22Rv1 (cell line): ENCODE data around the gene COL6A3.

Source experiments
- ZFX ChIP-seq: fragments of 450-650 bp; IDR thresholded peaks from 2 replicates; pipeline ENCODE4 v1.6.1; 2017; ENCODE audit warnings: antibody characterized with exemption, borderline replicate concordance
- TF ChIP-seq, protein P1 (sequence below): fragments of 450-650 bp; IDR thresholded peaks from 2 replicates; pipeline ENCODE4 v1.5.1; 2017; ENCODE audit warnings: mild to moderate bottlenecking

DNA sequence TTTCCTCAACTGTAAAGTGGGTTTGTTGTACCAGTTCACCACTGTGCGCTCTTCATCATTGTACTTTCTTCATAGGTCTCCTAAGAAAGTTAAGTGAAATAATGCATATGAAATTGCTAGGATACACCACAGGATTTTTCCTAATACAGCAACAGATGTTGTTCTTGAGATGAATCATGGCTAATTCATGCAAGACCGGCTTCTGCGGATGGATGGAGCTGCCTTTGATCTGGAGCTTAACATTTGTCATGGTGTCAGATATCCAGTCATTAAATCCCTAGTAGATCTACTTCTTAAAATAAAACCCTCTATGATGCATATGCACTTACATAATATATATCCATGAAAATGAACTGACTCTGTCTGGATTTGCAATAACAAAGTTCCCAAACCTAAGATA is 114.1 kb downstream of the COL6A3 start:
- TF ChIP-seq, protein P1, sequence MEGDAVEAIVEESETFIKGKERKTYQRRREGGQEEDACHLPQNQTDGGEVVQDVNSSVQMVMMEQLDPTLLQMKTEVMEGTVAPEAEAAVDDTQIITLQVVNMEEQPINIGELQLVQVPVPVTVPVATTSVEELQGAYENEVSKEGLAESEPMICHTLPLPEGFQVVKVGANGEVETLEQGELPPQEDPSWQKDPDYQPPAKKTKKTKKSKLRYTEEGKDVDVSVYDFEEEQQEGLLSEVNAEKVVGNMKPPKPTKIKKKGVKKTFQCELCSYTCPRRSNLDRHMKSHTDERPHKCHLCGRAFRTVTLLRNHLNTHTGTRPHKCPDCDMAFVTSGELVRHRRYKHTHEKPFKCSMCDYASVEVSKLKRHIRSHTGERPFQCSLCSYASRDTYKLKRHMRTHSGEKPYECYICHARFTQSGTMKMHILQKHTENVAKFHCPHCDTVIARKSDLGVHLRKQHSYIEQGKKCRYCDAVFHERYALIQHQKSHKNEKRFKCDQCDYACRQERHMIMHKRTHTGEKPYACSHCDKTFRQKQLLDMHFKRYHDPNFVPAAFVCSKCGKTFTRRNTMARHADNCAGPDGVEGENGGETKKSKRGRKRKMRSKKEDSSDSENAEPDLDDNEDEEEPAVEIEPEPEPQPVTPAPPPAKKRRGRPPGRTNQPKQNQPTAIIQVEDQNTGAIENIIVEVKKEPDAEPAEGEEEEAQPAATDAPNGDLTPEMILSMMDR = no peak
- no peak for TF ChIP-seq ZFX
